Measurements from ENCODE around the gene RC3H2.
A peak's percentile ranks its signal among the peaks of the same experiment; 100 is the strongest.

Gene RC3H2, protein sequence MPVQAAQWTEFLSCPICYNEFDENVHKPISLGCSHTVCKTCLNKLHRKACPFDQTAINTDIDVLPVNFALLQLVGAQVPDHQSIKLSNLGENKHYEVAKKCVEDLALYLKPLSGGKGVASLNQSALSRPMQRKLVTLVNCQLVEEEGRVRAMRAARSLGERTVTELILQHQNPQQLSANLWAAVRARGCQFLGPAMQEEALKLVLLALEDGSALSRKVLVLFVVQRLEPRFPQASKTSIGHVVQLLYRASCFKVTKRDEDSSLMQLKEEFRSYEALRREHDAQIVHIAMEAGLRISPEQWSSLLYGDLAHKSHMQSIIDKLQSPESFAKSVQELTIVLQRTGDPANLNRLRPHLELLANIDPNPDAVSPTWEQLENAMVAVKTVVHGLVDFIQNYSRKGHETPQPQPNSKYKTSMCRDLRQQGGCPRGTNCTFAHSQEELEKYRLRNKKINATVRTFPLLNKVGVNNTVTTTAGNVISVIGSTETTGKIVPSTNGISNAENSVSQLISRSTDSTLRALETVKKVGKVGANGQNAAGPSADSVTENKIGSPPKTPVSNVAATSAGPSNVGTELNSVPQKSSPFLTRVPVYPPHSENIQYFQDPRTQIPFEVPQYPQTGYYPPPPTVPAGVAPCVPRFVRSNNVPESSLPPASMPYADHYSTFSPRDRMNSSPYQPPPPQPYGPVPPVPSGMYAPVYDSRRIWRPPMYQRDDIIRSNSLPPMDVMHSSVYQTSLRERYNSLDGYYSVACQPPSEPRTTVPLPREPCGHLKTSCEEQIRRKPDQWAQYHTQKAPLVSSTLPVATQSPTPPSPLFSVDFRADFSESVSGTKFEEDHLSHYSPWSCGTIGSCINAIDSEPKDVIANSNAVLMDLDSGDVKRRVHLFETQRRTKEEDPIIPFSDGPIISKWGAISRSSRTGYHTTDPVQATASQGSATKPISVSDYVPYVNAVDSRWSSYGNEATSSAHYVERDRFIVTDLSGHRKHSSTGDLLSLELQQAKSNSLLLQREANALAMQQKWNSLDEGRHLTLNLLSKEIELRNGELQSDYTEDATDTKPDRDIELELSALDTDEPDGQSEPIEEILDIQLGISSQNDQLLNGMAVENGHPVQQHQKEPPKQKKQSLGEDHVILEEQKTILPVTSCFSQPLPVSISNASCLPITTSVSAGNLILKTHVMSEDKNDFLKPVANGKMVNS

GRCh38 chr9:122904823-122905710 is at the start of gene RC3H2:
TSS of gene RC3H2 (minus strand) at chr9:122905359. CDS start at chr9:122897509, 7,850 bp downstream.
- TF ChIP-seq ZFP3 (CRISPR knock-in tag; IDR thresholded peaks at IDR 0.05) (0 out of 2 replicates have a peak, but pooled peaks have one; percentile 14), GLIS3 (CRISPR knock-in tag; IDR thresholded peaks at IDR 0.05) (peak; percentile 36; the same call in 1 of the 2 replicates), ESRRG (CRISPR knock-in tag; IDR thresholded peaks at IDR 0.05) (no peak)
- peak; percentile 94 for ATAC-seq

- no peak for TF ChIP-seq PPARA (CRISPR knock-in tag; IDR thresholded peaks at IDR 0.05; ENCODE audit: borderline replicate concordance)
- TF ChIP-seq, protein P1, sequence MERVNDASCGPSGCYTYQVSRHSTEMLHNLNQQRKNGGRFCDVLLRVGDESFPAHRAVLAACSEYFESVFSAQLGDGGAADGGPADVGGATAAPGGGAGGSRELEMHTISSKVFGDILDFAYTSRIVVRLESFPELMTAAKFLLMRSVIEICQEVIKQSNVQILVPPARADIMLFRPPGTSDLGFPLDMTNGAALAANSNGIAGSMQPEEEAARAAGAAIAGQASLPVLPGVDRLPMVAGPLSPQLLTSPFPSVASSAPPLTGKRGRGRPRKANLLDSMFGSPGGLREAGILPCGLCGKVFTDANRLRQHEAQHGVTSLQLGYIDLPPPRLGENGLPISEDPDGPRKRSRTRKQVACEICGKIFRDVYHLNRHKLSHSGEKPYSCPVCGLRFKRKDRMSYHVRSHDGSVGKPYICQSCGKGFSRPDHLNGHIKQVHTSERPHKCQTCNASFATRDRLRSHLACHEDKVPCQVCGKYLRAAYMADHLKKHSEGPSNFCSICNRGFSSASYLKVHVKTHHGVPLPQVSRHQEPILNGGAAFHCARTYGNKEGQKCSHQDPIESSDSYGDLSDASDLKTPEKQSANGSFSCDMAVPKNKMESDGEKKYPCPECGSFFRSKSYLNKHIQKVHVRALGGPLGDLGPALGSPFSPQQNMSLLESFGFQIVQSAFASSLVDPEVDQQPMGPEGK (CRISPR knock-in tag; IDR thresholded peaks at IDR 0.05; ENCODE audit: borderline replicate concordance) = no peak
- peak; percentile 59 for TF ChIP-seq ISL1 (CRISPR knock-in tag; IDR thresholded peaks at IDR 0.05)
- ATAC-seq = peak; percentile 64
Measured at GRCh38 chr9:122954253-122954691, 49.1 kb upstream of the RC3H2 start.

DNA sequence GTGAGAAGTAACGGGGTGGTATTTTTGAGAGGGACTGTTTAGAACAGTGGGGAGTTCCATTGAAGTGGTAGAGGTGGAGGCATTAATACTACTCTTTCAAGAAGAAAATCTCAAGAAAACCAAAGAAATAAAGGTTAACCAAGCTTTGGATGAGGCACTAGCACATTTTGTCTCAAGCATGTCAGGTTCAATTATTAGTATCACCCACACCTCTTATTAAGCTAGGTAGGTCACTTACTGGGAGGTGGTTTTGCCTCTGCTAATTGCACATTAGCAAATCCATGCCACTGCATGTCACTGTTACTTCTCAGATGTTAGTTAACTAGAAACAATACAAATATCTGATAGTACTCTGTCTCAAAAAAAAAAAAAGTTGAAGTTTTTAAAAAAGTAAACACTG is 45.9 kb upstream of the RC3H2 start:
- TF ChIP-seq, protein P1 (CRISPR knock-in tag; IDR thresholded peaks at IDR 0.05; ENCODE audit: borderline replicate concordance) = no peak
- TF ChIP-seq, protein P2, sequence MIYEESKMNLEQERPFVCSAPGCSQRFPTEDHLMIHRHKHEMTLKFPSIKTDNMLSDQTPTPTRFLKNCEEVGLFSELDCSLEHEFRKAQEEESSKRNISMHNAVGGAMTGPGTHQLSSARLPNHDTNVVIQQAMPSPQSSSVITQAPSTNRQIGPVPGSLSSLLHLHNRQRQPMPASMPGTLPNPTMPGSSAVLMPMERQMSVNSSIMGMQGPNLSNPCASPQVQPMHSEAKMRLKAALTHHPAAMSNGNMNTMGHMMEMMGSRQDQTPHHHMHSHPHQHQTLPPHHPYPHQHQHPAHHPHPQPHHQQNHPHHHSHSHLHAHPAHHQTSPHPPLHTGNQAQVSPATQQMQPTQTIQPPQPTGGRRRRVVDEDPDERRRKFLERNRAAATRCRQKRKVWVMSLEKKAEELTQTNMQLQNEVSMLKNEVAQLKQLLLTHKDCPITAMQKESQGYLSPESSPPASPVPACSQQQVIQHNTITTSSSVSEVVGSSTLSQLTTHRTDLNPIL (CRISPR knock-in tag; IDR thresholded peaks at IDR 0.05; ENCODE audit: low read depth) = no peak
- TF ChIP-seq ZFP30 (CRISPR knock-in tag; IDR thresholded peaks at IDR 0.05) = no peak
- TF ChIP-seq RARB (CRISPR knock-in tag; IDR thresholded peaks at IDR 0.05) = no peak
- TF ChIP-seq ZNF70 (CRISPR knock-in tag; IDR thresholded peaks at IDR 0.05) = no peak
- no peak for TF ChIP-seq CSDC2 (CRISPR knock-in tag; IDR thresholded peaks at IDR 0.05)
- TF ChIP-seq BACH2 (CRISPR knock-in tag; IDR thresholded peaks at IDR 0.05; ENCODE audit: borderline replicate concordance) = no peak
- TF ChIP-seq, protein P3, sequence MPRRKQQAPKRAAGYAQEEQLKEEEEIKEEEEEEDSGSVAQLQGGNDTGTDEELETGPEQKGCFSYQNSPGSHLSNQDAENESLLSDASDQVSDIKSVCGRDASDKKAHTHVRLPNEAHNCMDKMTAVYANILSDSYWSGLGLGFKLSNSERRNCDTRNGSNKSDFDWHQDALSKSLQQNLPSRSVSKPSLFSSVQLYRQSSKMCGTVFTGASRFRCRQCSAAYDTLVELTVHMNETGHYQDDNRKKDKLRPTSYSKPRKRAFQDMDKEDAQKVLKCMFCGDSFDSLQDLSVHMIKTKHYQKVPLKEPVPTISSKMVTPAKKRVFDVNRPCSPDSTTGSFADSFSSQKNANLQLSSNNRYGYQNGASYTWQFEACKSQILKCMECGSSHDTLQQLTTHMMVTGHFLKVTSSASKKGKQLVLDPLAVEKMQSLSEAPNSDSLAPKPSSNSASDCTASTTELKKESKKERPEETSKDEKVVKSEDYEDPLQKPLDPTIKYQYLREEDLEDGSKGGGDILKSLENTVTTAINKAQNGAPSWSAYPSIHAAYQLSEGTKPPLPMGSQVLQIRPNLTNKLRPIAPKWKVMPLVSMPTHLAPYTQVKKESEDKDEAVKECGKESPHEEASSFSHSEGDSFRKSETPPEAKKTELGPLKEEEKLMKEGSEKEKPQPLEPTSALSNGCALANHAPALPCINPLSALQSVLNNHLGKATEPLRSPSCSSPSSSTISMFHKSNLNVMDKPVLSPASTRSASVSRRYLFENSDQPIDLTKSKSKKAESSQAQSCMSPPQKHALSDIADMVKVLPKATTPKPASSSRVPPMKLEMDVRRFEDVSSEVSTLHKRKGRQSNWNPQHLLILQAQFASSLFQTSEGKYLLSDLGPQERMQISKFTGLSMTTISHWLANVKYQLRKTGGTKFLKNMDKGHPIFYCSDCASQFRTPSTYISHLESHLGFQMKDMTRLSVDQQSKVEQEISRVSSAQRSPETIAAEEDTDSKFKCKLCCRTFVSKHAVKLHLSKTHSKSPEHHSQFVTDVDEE (CRISPR knock-in tag; IDR thresholded peaks at IDR 0.05) = no peak
- no peak for TF ChIP-seq ZFP3 (CRISPR knock-in tag; IDR thresholded peaks at IDR 0.05)
- no peak for TF ChIP-seq TCF4 (CRISPR knock-in tag; IDR thresholded peaks at IDR 0.05; ENCODE audit: borderline replicate concordance)
- TF ChIP-seq ARNTL (CRISPR knock-in tag; IDR thresholded peaks at IDR 0.05; ENCODE audit: borderline replicate concordance, low read depth) = no peak
- no peak for TF ChIP-seq PPARA (CRISPR knock-in tag; IDR thresholded peaks at IDR 0.05; ENCODE audit: borderline replicate concordance)
- no peak for TF ChIP-seq SNAI2 (CRISPR knock-in tag; IDR thresholded peaks at IDR 0.05)
- TF ChIP-seq, protein P4, sequence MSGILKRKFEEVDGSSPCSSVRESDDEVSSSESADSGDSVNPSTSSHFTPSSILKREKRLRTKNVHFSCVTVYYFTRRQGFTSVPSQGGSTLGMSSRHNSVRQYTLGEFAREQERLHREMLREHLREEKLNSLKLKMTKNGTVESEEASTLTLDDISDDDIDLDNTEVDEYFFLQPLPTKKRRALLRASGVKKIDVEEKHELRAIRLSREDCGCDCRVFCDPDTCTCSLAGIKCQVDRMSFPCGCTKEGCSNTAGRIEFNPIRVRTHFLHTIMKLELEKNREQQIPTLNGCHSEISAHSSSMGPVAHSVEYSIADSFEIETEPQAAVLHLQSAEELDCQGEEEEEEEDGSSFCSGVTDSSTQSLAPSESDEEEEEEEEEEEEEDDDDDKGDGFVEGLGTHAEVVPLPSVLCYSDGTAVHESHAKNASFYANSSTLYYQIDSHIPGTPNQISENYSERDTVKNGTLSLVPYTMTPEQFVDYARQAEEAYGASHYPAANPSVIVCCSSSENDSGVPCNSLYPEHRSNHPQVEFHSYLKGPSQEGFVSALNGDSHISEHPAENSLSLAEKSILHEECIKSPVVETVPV (CRISPR knock-in tag; IDR thresholded peaks at IDR 0.05) = no peak
- no peak for TF ChIP-seq GLIS3 (CRISPR knock-in tag; IDR thresholded peaks at IDR 0.05)
- no peak for TF ChIP-seq ISL1 (CRISPR knock-in tag; IDR thresholded peaks at IDR 0.05)
- TF ChIP-seq ZNF565 (CRISPR knock-in tag; conservative IDR thresholded peaks at IDR 0.05; ENCODE audit: low read depth) = no peak
- TF ChIP-seq POU6F1 (CRISPR knock-in tag; IDR thresholded peaks at IDR 0.05; ENCODE audit: borderline replicate concordance, low read depth) = no peak
- TF ChIP-seq ZC3H10 (CRISPR knock-in tag; IDR thresholded peaks at IDR 0.05) = no peak

More for the DNA sequence above, 45.9 kb upstream of the RC3H2 start:
- ATAC-seq = no peak

Measured in SK-N-SH treated with all-trans-retinoic acid at 6 μM for 48 hours (cell line).